Adrenal gland (tissue), 12 donors: Measurements from ENCODE around the gene FADS2. TPM values are rescaled to one million over a fixed set of nuclear protein-coding genes. Genes with fewer than 3 reads are reported as not detected.

Experiments used
- DNase-seq, 7 donors: peaks; one replicate each; pipeline ENCODE4 v3.0.0-alpha.2; 2019 to 2020
- H3K27ac ChIP-seq, 5 donors: fragments of 200-600 bp; sonication (generic) in 4 of 5; 1 replicate in 3 of 5; 2 replicates in 2 of 5; pipeline versions ENCODE4 v1.5.1 to v1.8.0; 2016 to 2020; ENCODE audit warnings: mild to moderate bottlenecking in 1 of 5
- H3K27me3 ChIP-seq: fragments of 200-600 bp; 2 replicates; pipeline ENCODE4 v1.8.0; 2021
- H3K36me3 ChIP-seq, 2 donors: fragments of 200-600 bp; replicated peaks in 1 of 2; 1 replicate in 1 of 2; 2 replicates in 1 of 2; pipeline versions ENCODE4 v1.5.1 to v1.8.0; 2018 to 2022
- H3K4me1 ChIP-seq, 2 donors: fragments of 200-600 bp; replicated peaks in 1 of 2; 1 replicate in 1 of 2; 2 replicates in 1 of 2; pipeline versions ENCODE4 v1.5.1 to v1.8.0; 2018 to 2021
- H3K4me3 ChIP-seq, 4 donors: fragments of 200-600 bp; sonication (generic) in 3 of 4; one replicate each; pipeline ENCODE4 v1.5.1; 2016 to 2018
- H3K9me3 ChIP-seq, 3 donors: fragments of 200-600 bp; sonication (generic) in 1 of 3; replicated peaks in 1 of 3; 1 replicate in 2 of 3; 2 replicates in 1 of 3; pipeline versions ENCODE4 v1.5.1 to v1.8.0; 2016 to 2021
- CTCF ChIP-seq, 6 experiments: fragments of 450-650 bp in 4 of 6; fragments of 200-600 bp in 2 of 6; sonication (generic) in 1 of 6; IDR thresholded peaks; 1 replicate in 5 of 6; 2 replicates in 1 of 6; pipeline versions ENCODE4 v1.5.1 to v1.8.0; 2016 to 2021; ENCODE audit warnings: antibody characterized with exemption in 6 of 6, mild to moderate bottlenecking in 2 of 6, moderate library complexity in 1 of 6
- POLR2A ChIP-seq, 2 donors: fragments of 450-650 bp; IDR thresholded peaks; one replicate each; pipeline ENCODE4 v1.6.1; 2017; ENCODE audit warnings: antibody characterized with exemption in 2 of 2, mild to moderate bottlenecking in 2 of 2, moderate library complexity in 1 of 2
- WGBS, 4 donors: extraction: QIAGEN DNeasy Blood & Tissue Kit in 2 of 4; methylation state at CpG; one replicate each; pipeline versions ENCODE4 v1.1.5 to v1.1.7; 2013 to 2017; 5-methylcytosine and 5-hydroxymethylcytosine counted together
- intact Hi-C, 2 donors: fragments of 100-400 bp; cut with DNase I; formaldehyde crosslinking; loops; one replicate each; pipeline versions ENCODE4 v1.14.1 to v1.15.0; 2022 to 2023
- polyA plus RNA-seq, 3 donors: library from polyadenylated mRNA; stranded (reverse); fragments of 200-250 nt in 2 of 3; fragments of 350-450 nt in 1 of 3; fragmentation: Illumina TruSeq in 1 of 3; extraction: RNeasy Lipid Tissue Mini Kit (QIAGEN cat#74804) in 1 of 3; gene quantifications; one replicate each; pipeline ENCODE4 v1.2.3, GENCODE V29; 2013 to 2014
- total RNA-seq, 9 donors: library from RNA; depleted of rRNA in 4 of 9; stranded (reverse); fragments of >200 nt in 4 of 9; fragments of 120-200 nt in 1 of 9; fragmentation: NEBNext Ultra II Directional in 1 of 9; extraction: Animal tissue kit (Norgen Biotek cat#: 25700) in 1 of 9; gene quantifications; one replicate each; pipeline versions ENCODE4 v1.1.0 to v1.2.4, GENCODE V29; 2013 to 2023
- donor health status: healthy with polysubstance abuse.
- donor health status: Bipolar disorder and iron deficiency.
- donor health status: DM: yes; HTN: yes; CAD: no.
- donor health status: DM: no; HTN: no; CAD: no.
- donor health status: DM: no; HTN: no; CAD: no.
- donor health status: DM: yes; HTN: yes; CAD: no.

Gene FADS2
- total and polyA plus RNA-seq, 12 donors, result 134 to 1,327 (median 488) TPM

GRCh38 chr11:61837411-61838005 lies 9.4 kb downstream of the FADS2 start:
- Histone ChIP-seq H3K36me3 (peaks cover 0 to 48% of the 10 kb centered on the region in 2 donors), H3K4me3 (no peak overlapping the region), H3K27ac (peak overlapping the region in 1 of 5 donors; percentile 41), H3K27me3 (no peaks in the 10 kb centered on the region), H3K9me3 (no peaks in the 10 kb centered on the region), H3K4me1 (peaks cover 27 to 55% of the 10 kb centered on the region in 2 donors)
- peak in 1 of 7 donors; percentile 5 for DNase-seq
- intact Hi-C loops, result no loop called here
- TF ChIP-seq CTCF (IDR thresholded peaks at IDR 0.05), result no peak
- no peak for TF ChIP-seq POLR2A (IDR thresholded peaks at IDR 0.05)
- 85 to 95% (median 90%) methylated on average over 4 to 15 of the region's 15 CpGs for WGBS, 4 donors

GRCh38 chr11:61838501-61838900 lies 10.4 kb downstream of the FADS2 start:
- Histone ChIP-seq H3K36me3 (peaks cover 0 to 58% of the 10 kb centered on the region in 2 donors), H3K27ac (no peak overlapping the region), H3K4me1 (peaks cover 28 to 49% of the 10 kb centered on the region in 2 donors), H3K4me3 (no peak overlapping the region), H3K27me3 (no peaks in the 10 kb centered on the region), H3K9me3 (no peaks in the 10 kb centered on the region)
- intact Hi-C loops, result no loop called here
- WGBS, 4 donors, result 78 to 97% (median 94%) methylated on average over 5 of the region's 5 CpGs
- DNase-seq, result peak in 1 of 7 donors; percentile 5
- TF ChIP-seq CTCF (IDR thresholded peaks at IDR 0.05), result no peak
- TF ChIP-seq POLR2A (IDR thresholded peaks at IDR 0.05), result no peak

- peaks cover 28 to 44% of the 10 kb centered on the region in 2 donors for H3K4me1 ChIP-seq
- intact Hi-C loops, result no loop called here
- no peaks in the 10 kb centered on the region for H3K9me3 ChIP-seq
- no peak for DNase-seq
- peaks cover 0 to 62% of the 10 kb centered on the region in 2 donors for H3K36me3 ChIP-seq
- 87 to 96% (median 93%) methylated on average over 10 of the region's 10 CpGs for WGBS, 4 donors
- no peak overlapping the region for H3K27ac ChIP-seq
- H3K27me3 ChIP-seq, result no peaks in the 10 kb centered on the region
- no peak for TF ChIP-seq CTCF (IDR thresholded peaks at IDR 0.05)
- TF ChIP-seq POLR2A (IDR thresholded peaks at IDR 0.05), result no peak
- no peak overlapping the region for H3K4me3 ChIP-seq
Measured at GRCh38 chr11:61838921-61839320, 10.8 kb downstream of the FADS2 start.

GRCh38 chr11:61839742-61840141 lies 11.6 kb downstream of the FADS2 start:
- H3K4me3 ChIP-seq, result no peak overlapping the region
- H3K4me1 ChIP-seq, result peaks cover 21 to 36% of the 10 kb centered on the region in 2 donors
- TF ChIP-seq CTCF (IDR thresholded peaks at IDR 0.05) (no peak), POLR2A (IDR thresholded peaks at IDR 0.05) (no peak)
- no peaks in the 10 kb centered on the region for H3K9me3 ChIP-seq
- peak overlapping the region in 1 of 5 donors; percentile 11 for H3K27ac ChIP-seq
- no peaks in the 10 kb centered on the region for H3K27me3 ChIP-seq
- 68 to 81% (median 78%) methylated on average over 2 of the region's 2 CpGs for WGBS, 4 donors
- peaks cover 0 to 71% of the 10 kb centered on the region in 2 donors for H3K36me3 ChIP-seq
- intact Hi-C loops, result no loop called here
- no peak for DNase-seq
